ENCODE results near the gene TCEA3. TPM values are rescaled to one million over a fixed set of nuclear protein-coding genes. Genes with fewer than 3 reads are reported as not detected.

TCEA3 gene
- total RNA-seq, 1 experiment from 2014 or later: not detected

- Histone ChIP-seq H3K27ac (no peak overlapping the region), H3K9me3 (replicated peaks) (no peaks in the 10 kb centered on the region)
These were observed 12.2 kb upstream of the TCEA3 start for GRCh38 chr1:23436520-23437354.

GRCh38 chr1:23434260-23434775 lies 9.8 kb upstream of the TCEA3 start:
- Histone ChIP-seq H3K36me3 (peaks cover 16% of the 10 kb centered on the region), H3K9me3 (replicated peaks) (no peaks in the 10 kb centered on the region), H3K4me3 (no peak overlapping the region), H3K4me1 (no peaks in the 10 kb centered on the region), H3K27me3 (no peaks in the 10 kb centered on the region), H3K27ac (no peak overlapping the region)
- no peak for DNase-seq

More at GRCh38 chr1:23436520-23437354, 12.2 kb upstream of the TCEA3 start:
- H3K27me3 ChIP-seq: no peaks in the 10 kb centered on the region
- H3K4me3 ChIP-seq: no peak overlapping the region
- peaks cover 10% of the 10 kb centered on the region for H3K36me3 ChIP-seq
- DNase-seq: peak in 1 of 2 experiments; percentile 17
- H3K4me1 ChIP-seq: no peaks in the 10 kb centered on the region

GRCh38 chr1:23433122-23433521 lies 8.6 kb upstream of the TCEA3 start:
- Histone ChIP-seq H3K27me3 (no peaks in the 10 kb centered on the region), H3K9me3 (replicated peaks) (no peaks in the 10 kb centered on the region), H3K36me3 (peaks cover 16% of the 10 kb centered on the region), H3K4me1 (no peaks in the 10 kb centered on the region), H3K4me3 (no peak overlapping the region), H3K27ac (no peak overlapping the region)
- no peak for DNase-seq

GRCh38 chr1:23431431-23431830 lies 6.9 kb upstream of the TCEA3 start:
- no peak overlapping the region for H3K4me3 ChIP-seq
- H3K36me3 ChIP-seq: peaks cover 16% of the 10 kb centered on the region
- H3K4me1 ChIP-seq: no peaks in the 10 kb centered on the region
- no peak for DNase-seq
- no peaks in the 10 kb centered on the region for H3K27me3 ChIP-seq
- no peak overlapping the region for H3K27ac ChIP-seq
- H3K9me3 ChIP-seq (replicated peaks): no peaks in the 10 kb centered on the region

GRCh38 chr1:23430803-23431202 lies 6.3 kb upstream of the TCEA3 start:
- H3K4me3 ChIP-seq: no peak overlapping the region
- no peaks in the 10 kb centered on the region for H3K9me3 ChIP-seq (replicated peaks)
- no peak for DNase-seq
- peaks cover 16% of the 10 kb centered on the region for H3K36me3 ChIP-seq
- no peak overlapping the region for H3K27ac ChIP-seq
- no peaks in the 10 kb centered on the region for H3K27me3 ChIP-seq
- no peaks in the 10 kb centered on the region for H3K4me1 ChIP-seq

GRCh38 chr1:23428136-23428905 lies 3.8 kb upstream of the TCEA3 start:
- H3K4me3 ChIP-seq: no peak overlapping the region
- DNase-seq: no peak
- H3K27me3 ChIP-seq: no peaks in the 10 kb centered on the region
- peaks cover 2% of the 10 kb centered on the region for H3K4me1 ChIP-seq
- no peak overlapping the region for H3K27ac ChIP-seq
- H3K9me3 ChIP-seq (replicated peaks): no peaks in the 10 kb centered on the region
- H3K36me3 ChIP-seq: peaks cover 6% of the 10 kb centered on the region; the same call in 1 of the 2 replicates

GRCh38 chr1:23427550-23427949 lies 3.0 kb upstream of the TCEA3 start:
- Histone ChIP-seq H3K36me3 (peaks cover 6% of the 10 kb centered on the region; the same call in 1 of the 2 replicates), H3K4me1 (peaks cover 10% of the 10 kb centered on the region), H3K27me3 (no peaks in the 10 kb centered on the region), H3K9me3 (replicated peaks) (no peaks in the 10 kb centered on the region), H3K27ac (no peak overlapping the region), H3K4me3 (no peak overlapping the region)
- DNase-seq: no peak

GRCh38 chr1:23426828-23427227 lies 2.3 kb upstream of the TCEA3 start:
- Histone ChIP-seq H3K4me1 (peaks cover 14% of the 10 kb centered on the region), H3K27ac (no peak overlapping the region), H3K27me3 (no peaks in the 10 kb centered on the region), H3K4me3 (no peak overlapping the region), H3K9me3 (replicated peaks) (no peaks in the 10 kb centered on the region), H3K36me3 (peaks cover 6% of the 10 kb centered on the region; the same call in 1 of the 2 replicates)
- DNase-seq: no peak

- Histone ChIP-seq H3K9me3 (replicated peaks) (no peaks in the 10 kb centered on the region), H3K27ac (no peak overlapping the region), H3K4me1 (peaks cover 21% of the 10 kb centered on the region), H3K36me3 (no peaks in the 10 kb centered on the region; the same call in 1 of the 2 replicates), H3K4me3 (no peak overlapping the region), H3K27me3 (no peaks in the 10 kb centered on the region)
- no peak for DNase-seq
These were observed 596 bp upstream of the TCEA3 start for GRCh38 chr1:23425193-23425494.

- peak overlapping the region; percentile 5 for H3K27ac ChIP-seq
- no peaks in the 10 kb centered on the region for H3K36me3 ChIP-seq
- H3K27me3 ChIP-seq: no peaks in the 10 kb centered on the region
- peak overlapping the region; percentile 48 for H3K4me3 ChIP-seq
- DNase-seq: peak; percentile 84 to 85
- H3K9me3 ChIP-seq (replicated peaks): no peaks in the 10 kb centered on the region
- peaks cover 21% of the 10 kb centered on the region for H3K4me1 ChIP-seq
These were observed 894 bp downstream of the TCEA3 start for GRCh38 chr1:23423415-23424292.

- DNase-seq: no peak
- H3K27ac ChIP-seq: peak overlapping the region; percentile 66; the same call in 1 of the 2 replicates
- no peaks in the 10 kb centered on the region for H3K27me3 ChIP-seq
- peaks cover 21% of the 10 kb centered on the region for H3K4me1 ChIP-seq
- H3K9me3 ChIP-seq (replicated peaks): no peaks in the 10 kb centered on the region
- H3K4me3 ChIP-seq: peak overlapping the region; percentile 43
- no peaks in the 10 kb centered on the region for H3K36me3 ChIP-seq
These were observed 1.6 kb downstream of the TCEA3 start for GRCh38 chr1:23422941-23423340.

GRCh38 chr1:23422241-23422877 lies 2.2 kb downstream of the TCEA3 start:
- Histone ChIP-seq H3K36me3 (no peaks in the 10 kb centered on the region), H3K9me3 (replicated peaks) (no peaks in the 10 kb centered on the region), H3K4me1 (peaks cover 25% of the 10 kb centered on the region), H3K4me3 (peak overlapping the region; percentile 43), H3K27ac (peak overlapping the region; percentile 66), H3K27me3 (no peaks in the 10 kb centered on the region)
- DNase-seq: peak; percentile 96

- peak overlapping the region; percentile 43 for H3K4me3 ChIP-seq
- no peaks in the 10 kb centered on the region for H3K9me3 ChIP-seq (replicated peaks)
- peak; percentile 58 to 75 for DNase-seq
- no peaks in the 10 kb centered on the region for H3K27me3 ChIP-seq
- peak overlapping the region; percentile 66 for H3K27ac ChIP-seq
- no peaks in the 10 kb centered on the region for H3K36me3 ChIP-seq
- peaks cover 25% of the 10 kb centered on the region for H3K4me1 ChIP-seq
These were observed 2.8 kb downstream of the TCEA3 start for GRCh38 chr1:23421753-23422240.

- DNase-seq: no peak
- H3K27me3 ChIP-seq: no peaks in the 10 kb centered on the region
- peak overlapping the region; percentile 43 for H3K4me3 ChIP-seq
- H3K27ac ChIP-seq: no peak overlapping the region; the same call in 1 of the 2 replicates
- no peaks in the 10 kb centered on the region for H3K36me3 ChIP-seq
- H3K9me3 ChIP-seq (replicated peaks): no peaks in the 10 kb centered on the region
- H3K4me1 ChIP-seq: peaks cover 25% of the 10 kb centered on the region
These were observed 3.2 kb downstream of the TCEA3 start for GRCh38 chr1:23421343-23421742.

All from SJCRH30 (cell line).